ENCODE results near the gene PSMA6. TPM values are rescaled to one million over a fixed set of nuclear protein-coding genes. Genes with fewer than 3 reads are reported as not detected.

Gene PSMA6
- total and polyA plus RNA-seq, 10 of the 15 experiments (the other 5 are each of a cell fraction or from before 2014, with no cell fraction given): 267 to 1,363 (median 402) TPM

DNA sequence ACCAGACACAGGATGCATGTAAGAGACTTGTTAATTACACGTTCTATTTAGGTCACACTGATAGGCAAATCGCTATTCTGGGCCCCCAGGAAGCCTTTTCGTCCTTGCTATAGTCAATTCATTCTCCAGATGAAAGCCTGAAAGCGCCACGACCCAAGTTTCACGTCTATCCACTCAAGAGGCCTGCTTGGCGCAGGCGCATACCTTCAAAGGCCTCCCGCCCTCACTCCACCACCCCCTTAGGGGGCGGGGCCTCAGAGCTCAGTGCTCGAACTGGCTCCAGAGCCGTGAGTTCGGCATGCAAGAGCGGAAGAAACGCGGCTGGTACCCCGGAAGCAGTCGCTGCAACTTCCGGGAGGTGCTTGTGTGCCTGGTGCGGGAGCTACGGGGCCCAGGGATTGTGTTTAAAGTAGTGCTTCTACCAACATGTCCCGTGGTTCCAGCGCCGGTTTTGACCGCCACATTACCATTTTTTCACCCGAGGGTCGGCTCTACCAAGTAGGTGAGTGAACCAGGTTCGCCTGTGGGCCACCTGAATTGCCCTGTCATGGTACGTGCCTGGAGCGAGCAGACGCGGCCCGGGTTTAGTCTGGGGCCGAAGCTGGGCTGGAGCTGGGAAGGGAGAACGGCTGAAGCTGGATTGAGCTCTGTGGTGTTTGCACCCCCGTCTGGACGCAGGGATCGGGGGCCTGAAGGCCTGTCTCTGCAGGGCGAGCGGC lies at the start of gene PSMA6 (continued):
- TF ChIP-seq, protein P1, sequence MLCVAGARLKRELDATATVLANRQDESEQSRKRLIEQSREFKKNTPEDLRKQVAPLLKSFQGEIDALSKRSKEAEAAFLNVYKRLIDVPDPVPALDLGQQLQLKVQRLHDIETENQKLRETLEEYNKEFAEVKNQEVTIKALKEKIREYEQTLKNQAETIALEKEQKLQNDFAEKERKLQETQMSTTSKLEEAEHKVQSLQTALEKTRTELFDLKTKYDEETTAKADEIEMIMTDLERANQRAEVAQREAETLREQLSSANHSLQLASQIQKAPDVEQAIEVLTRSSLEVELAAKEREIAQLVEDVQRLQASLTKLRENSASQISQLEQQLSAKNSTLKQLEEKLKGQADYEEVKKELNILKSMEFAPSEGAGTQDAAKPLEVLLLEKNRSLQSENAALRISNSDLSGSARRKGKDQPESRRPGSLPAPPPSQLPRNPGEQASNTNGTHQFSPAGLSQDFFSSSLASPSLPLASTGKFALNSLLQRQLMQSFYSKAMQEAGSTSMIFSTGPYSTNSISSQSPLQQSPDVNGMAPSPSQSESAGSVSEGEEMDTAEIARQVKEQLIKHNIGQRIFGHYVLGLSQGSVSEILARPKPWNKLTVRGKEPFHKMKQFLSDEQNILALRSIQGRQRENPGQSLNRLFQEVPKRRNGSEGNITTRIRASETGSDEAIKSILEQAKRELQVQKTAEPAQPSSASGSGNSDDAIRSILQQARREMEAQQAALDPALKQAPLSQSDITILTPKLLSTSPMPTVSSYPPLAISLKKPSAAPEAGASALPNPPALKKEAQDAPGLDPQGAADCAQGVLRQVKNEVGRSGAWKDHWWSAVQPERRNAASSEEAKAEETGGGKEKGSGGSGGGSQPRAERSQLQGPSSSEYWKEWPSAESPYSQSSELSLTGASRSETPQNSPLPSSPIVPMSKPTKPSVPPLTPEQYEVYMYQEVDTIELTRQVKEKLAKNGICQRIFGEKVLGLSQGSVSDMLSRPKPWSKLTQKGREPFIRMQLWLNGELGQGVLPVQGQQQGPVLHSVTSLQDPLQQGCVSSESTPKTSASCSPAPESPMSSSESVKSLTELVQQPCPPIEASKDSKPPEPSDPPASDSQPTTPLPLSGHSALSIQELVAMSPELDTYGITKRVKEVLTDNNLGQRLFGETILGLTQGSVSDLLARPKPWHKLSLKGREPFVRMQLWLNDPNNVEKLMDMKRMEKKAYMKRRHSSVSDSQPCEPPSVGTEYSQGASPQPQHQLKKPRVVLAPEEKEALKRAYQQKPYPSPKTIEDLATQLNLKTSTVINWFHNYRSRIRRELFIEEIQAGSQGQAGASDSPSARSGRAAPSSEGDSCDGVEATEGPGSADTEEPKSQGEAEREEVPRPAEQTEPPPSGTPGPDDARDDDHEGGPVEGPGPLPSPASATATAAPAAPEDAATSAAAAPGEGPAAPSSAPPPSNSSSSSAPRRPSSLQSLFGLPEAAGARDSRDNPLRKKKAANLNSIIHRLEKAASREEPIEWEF (IDR thresholded peaks at IDR 0.05; ENCODE audit: insufficient replicate concordance, low read depth, low read length): no peak
- peak; percentile 62 for TF ChIP-seq NRF1 (conservative IDR thresholded peaks at IDR 0.05; ENCODE audit: low read depth, low read length)
- no peak for TF ChIP-seq RUNX3 (IDR thresholded peaks at IDR 0.05; ENCODE audit: low read length)
- peak; percentile 37 for TF ChIP-seq SIX5 (IDR thresholded peaks at IDR 0.05; ENCODE audit: low read depth, low read length, severe bottlenecking)
- no peak for TF ChIP-seq KDM1A (IDR thresholded peaks at IDR 0.05; ENCODE audit: borderline replicate concordance)
- TF ChIP-seq JUND (IDR thresholded peaks at IDR 0.05; ENCODE audit: low read depth, low read length): no peak
- no peak for TF ChIP-seq NR2F1 (conservative IDR thresholded peaks at IDR 0.05)
- TF ChIP-seq FOXM1 (IDR thresholded peaks at IDR 0.05; ENCODE audit: low read depth, low read length): no peak; the same call in 1 of the 2 replicates
- no peak for TF ChIP-seq RCOR1 (conservative IDR thresholded peaks at IDR 0.05; ENCODE audit: low read depth, low read length)
- no peak; the same call in 1 of the 2 replicates for TF ChIP-seq CBFB (IDR thresholded peaks at IDR 0.05; ENCODE audit: low read depth)
- no peak for TF ChIP-seq KAT2A (conservative IDR thresholded peaks at IDR 0.05; ENCODE audit: control insufficient read depth, low read depth, low read length)
- TF ChIP-seq, protein P2, sequence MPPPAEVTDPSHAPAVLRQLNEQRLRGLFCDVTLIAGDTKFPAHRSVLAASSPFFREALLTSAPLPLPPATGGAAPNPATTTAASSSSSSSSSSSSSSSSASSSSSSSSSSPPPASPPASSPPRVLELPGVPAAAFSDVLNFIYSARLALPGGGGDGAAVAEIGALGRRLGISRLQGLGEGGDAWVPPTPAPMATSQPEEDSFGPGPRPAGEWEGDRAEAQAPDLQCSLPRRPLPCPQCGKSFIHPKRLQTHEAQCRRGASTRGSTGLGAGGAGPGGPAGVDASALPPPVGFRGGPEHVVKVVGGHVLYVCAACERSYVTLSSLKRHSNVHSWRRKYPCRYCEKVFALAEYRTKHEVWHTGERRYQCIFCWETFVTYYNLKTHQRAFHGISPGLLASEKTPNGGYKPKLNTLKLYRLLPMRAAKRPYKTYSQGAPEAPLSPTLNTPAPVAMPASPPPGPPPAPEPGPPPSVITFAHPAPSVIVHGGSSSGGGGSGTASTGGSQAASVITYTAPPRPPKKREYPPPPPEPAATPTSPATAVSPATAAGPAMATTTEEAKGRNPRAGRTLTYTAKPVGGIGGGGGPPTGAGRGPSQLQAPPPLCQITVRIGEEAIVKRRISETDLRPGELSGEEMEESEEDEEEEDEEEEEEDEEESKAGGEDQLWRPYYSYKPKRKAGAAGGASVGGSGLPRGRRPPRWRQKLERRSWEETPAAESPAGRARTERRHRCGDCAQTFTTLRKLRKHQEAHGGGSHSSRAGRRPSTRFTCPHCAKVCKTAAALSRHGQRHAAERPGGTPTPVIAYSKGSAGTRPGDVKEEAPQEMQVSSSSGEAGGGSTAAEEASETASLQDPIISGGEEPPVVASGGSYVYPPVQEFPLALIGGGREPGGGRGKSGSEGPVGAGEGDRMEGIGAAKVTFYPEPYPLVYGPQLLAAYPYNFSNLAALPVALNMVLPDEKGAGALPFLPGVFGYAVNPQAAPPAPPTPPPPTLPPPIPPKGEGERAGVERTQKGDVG (CRISPR knock-in tag; IDR thresholded peaks at IDR 0.05): no peak
- peak; percentile 98 for TF ChIP-seq NR2C1 (IDR thresholded peaks at IDR 0.05)
- TF ChIP-seq NFYB (IDR thresholded peaks at IDR 0.05; ENCODE audit: insufficient read depth, low read depth, low read length): peak; percentile 80
- no peak for TF ChIP-seq RBBP5 (conservative IDR thresholded peaks at IDR 0.05)
- TF ChIP-seq, protein P3, sequence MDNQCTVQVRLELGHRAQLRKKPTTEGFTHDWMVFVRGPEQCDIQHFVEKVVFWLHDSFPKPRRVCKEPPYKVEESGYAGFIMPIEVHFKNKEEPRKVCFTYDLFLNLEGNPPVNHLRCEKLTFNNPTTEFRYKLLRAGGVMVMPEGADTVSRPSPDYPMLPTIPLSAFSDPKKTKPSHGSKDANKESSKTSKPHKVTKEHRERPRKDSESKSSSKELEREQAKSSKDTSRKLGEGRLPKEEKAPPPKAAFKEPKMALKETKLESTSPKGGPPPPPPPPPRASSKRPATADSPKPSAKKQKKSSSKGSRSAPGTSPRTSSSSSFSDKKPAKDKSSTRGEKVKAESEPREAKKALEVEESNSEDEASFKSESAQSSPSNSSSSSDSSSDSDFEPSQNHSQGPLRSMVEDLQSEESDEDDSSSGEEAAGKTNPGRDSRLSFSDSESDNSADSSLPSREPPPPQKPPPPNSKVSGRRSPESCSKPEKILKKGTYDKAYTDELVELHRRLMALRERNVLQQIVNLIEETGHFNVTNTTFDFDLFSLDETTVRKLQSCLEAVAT (IDR thresholded peaks at IDR 0.05): peak; percentile 62; the same call in 1 of the 2 replicates
- TF ChIP-seq MXI1 (IDR thresholded peaks at IDR 0.05; ENCODE audit: low read depth, low read length): peak; percentile 88
- TF ChIP-seq IKZF2 (IDR thresholded peaks at IDR 0.05): no peak
- TF ChIP-seq SP1 (IDR thresholded peaks at IDR 0.05; ENCODE audit: low read depth, low read length): no peak
- no peak for TF ChIP-seq ZNF384 (IDR thresholded peaks at IDR 0.05; ENCODE audit: borderline replicate concordance, low read depth, low read length)

Data from GM12878 (cell line).